Endothelial cell (in vitro differentiated cells): Measurements from ENCODE around the gene EXOC2. TPM values are rescaled to one million over a fixed set of nuclear protein-coding genes. Genes with fewer than 3 reads are reported as not detected.

Experiments used
- DNase-seq: peaks from one replicate; pipeline ENCODE4 v3.0.0; 2021; ENCODE audit warnings: low spot score
- H3K27ac Mint-ChIP-seq: one replicate; pipeline ENCODE4 v1.8.0; 2021; ENCODE audit warnings: mixed read lengths, inconsistent platforms; ENCODE audit not compliant: unreplicated experiment
- H3K27me3 Mint-ChIP-seq: one replicate; pipeline ENCODE4 v1.8.0; 2021; ENCODE audit warnings: mild to moderate bottlenecking, moderate library complexity, mixed read lengths, inconsistent platforms; ENCODE audit not compliant: unreplicated experiment
- H3K36me3 Mint-ChIP-seq: one replicate; pipeline ENCODE4 v1.8.0; 2021; ENCODE audit warnings: mild to moderate bottlenecking, low read depth, mixed read lengths, inconsistent platforms; ENCODE audit not compliant: unreplicated experiment
- H3K4me1 Mint-ChIP-seq: one replicate; pipeline ENCODE4 v1.8.0; 2021; ENCODE audit warnings: mild to moderate bottlenecking, mixed read lengths, inconsistent platforms; ENCODE audit not compliant: unreplicated experiment
- H3K4me3 Mint-ChIP-seq: one replicate; pipeline ENCODE4 v1.8.0; 2021; ENCODE audit warnings: mild to moderate bottlenecking, mixed read lengths, inconsistent platforms; ENCODE audit not compliant: unreplicated experiment
- H3K9me3 Mint-ChIP-seq: one replicate; pipeline ENCODE4 v1.8.0; 2021; ENCODE audit warnings: mixed read lengths, inconsistent platforms; ENCODE audit not compliant: unreplicated experiment
- total RNA-seq: library from RNA; stranded (reverse); fragmentation: NEBNext Ultra II Directional; extraction: Animal tissue kit (Norgen Biotek cat#: 25700); gene quantifications from one replicate; pipeline ENCODE4 v1.2.1, GENCODE V29; 2021; ENCODE audit not compliant: unreplicated experiment
- TF ChIP-seq, protein P1 (sequence below): fragments of 200-600 bp; sonication (generic); IDR thresholded peaks from one replicate; pipeline ENCODE4 v1.5.0; 2021; ENCODE audit warnings: antibody characterized with exemption; ENCODE audit not compliant: unreplicated experiment

Gene EXOC2
- total RNA-seq, 1 donor from 2014 or later: 34.6 TPM

DNA sequence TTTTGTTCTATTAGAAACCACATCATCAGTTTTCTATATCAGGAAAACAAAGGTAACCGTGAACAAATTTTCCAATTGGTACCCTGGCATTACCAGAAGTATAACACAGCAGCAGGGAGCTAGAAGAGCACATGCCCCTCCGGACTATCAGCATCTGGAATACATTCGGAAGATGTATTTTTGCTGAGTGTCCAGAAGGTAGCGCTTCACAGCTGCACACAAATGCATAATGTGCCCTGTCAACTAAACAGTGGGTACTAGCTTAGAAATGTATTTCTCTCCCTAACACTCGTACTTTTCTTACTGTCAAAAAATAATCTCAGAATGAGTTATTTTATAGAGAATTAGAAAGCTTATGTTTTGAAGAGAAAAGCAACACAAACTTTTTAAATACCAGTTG, 113.6 kb downstream of the EXOC2 start:
- Mint-ChIP-seq H3K9me3 (peaks cover 4% of the 10 kb centered on the region), H3K4me3 (no peak overlapping the region), H3K36me3 (peaks cover 7% of the 10 kb centered on the region), H3K27me3 (no peaks in the 10 kb centered on the region), H3K4me1 (peaks cover 16% of the 10 kb centered on the region), H3K27ac (no peak overlapping the region)
- DNase-seq: no peak
- TF ChIP-seq, protein P1, sequence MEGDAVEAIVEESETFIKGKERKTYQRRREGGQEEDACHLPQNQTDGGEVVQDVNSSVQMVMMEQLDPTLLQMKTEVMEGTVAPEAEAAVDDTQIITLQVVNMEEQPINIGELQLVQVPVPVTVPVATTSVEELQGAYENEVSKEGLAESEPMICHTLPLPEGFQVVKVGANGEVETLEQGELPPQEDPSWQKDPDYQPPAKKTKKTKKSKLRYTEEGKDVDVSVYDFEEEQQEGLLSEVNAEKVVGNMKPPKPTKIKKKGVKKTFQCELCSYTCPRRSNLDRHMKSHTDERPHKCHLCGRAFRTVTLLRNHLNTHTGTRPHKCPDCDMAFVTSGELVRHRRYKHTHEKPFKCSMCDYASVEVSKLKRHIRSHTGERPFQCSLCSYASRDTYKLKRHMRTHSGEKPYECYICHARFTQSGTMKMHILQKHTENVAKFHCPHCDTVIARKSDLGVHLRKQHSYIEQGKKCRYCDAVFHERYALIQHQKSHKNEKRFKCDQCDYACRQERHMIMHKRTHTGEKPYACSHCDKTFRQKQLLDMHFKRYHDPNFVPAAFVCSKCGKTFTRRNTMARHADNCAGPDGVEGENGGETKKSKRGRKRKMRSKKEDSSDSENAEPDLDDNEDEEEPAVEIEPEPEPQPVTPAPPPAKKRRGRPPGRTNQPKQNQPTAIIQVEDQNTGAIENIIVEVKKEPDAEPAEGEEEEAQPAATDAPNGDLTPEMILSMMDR: no peak

DNA sequence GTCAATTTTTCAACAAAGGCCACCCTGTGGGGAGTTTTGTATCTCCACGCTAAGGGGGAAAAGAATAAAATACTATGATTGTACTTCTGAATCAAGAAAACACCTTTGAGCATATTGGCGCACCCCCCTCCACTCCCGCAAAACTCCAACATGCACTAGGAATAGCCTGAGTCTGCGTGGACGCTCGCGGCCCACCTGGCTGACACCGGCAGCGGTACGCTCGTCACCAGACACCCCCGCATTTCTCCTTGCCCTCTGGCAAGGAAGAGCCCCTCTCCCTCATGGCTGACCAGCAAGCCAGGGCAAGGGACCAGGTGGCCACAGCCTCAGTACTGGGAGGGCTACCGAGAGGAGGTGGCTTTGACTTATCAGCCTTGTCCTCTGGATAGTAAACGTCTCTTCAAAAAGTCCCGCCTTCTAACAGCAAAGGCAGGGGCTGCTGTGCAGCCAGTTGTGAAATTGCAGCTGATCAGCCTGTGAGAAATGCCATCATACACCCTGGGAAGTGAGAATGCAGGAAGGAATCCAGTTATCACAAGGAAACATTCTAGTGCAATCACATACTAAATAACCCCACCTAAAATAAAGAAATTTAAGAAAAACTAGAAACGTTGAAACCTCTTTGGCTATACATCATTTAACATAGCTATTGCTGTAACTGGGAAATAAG, 120.2 kb downstream of the EXOC2 start:
- H3K4me3 Mint-ChIP-seq: no peak overlapping the region
- H3K27ac Mint-ChIP-seq: no peak overlapping the region
- no peaks in the 10 kb centered on the region for H3K27me3 Mint-ChIP-seq
- peaks cover 6% of the 10 kb centered on the region for H3K4me1 Mint-ChIP-seq
- peaks cover 19% of the 10 kb centered on the region for H3K36me3 Mint-ChIP-seq
- H3K9me3 Mint-ChIP-seq: peaks cover 4% of the 10 kb centered on the region
- no peak for DNase-seq
- TF ChIP-seq, protein P1: no peak

DNA sequence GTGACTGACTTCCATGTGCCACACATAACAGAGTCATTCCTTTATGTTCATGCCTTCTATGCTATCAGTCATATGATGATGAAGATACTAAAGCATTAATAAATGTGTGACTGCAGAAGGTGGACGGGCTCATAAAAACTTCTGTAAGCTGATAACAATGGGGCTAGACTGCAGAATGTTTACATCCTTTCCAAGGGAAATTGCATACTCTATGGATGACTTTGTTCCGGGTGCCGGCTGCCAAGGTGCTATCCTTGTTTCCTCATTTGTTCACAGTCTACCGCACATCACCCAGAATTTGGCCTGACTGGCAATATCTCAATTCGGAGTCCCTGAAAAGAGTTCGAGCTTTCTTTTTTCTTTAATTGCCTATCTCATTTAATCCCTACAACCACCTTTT, 121.0 kb downstream of the EXOC2 start:
- H3K27ac Mint-ChIP-seq: no peak overlapping the region
- H3K36me3 Mint-ChIP-seq: peaks cover 24% of the 10 kb centered on the region
- TF ChIP-seq, protein P1: no peak
- DNase-seq: no peak
- no peak overlapping the region for H3K4me3 Mint-ChIP-seq
- H3K4me1 Mint-ChIP-seq: peaks cover 7% of the 10 kb centered on the region
- H3K9me3 Mint-ChIP-seq: peaks cover 4% of the 10 kb centered on the region
- peaks cover 1% of the 10 kb centered on the region for H3K27me3 Mint-ChIP-seq

DNA sequence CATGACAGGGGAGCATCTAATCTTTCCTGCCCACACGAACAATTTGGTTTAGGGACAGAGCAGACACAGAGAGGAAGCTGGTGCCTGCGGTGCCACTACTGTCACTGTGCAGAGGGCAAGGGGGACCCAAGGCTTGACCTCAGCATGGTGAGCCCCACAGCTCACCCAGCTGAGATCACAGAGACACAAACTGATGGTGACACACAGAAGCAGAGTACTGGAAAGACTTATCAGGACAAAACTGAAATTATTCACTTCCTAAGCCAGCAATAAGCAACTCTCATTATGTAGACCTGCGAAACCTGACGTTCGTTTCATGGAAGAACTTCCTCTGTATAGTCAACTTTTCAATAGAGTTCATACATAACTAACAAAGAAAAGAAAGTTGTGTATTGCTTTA, 122.1 kb downstream of the EXOC2 start:
- no peak for DNase-seq
- Mint-ChIP-seq H3K4me3 (no peak overlapping the region), H3K36me3 (peaks cover 23% of the 10 kb centered on the region), H3K4me1 (peaks cover 7% of the 10 kb centered on the region), H3K9me3 (peaks cover 4% of the 10 kb centered on the region), H3K27me3 (peaks cover 6% of the 10 kb centered on the region), H3K27ac (no peak overlapping the region)
- TF ChIP-seq, protein P1: no peak

DNA sequence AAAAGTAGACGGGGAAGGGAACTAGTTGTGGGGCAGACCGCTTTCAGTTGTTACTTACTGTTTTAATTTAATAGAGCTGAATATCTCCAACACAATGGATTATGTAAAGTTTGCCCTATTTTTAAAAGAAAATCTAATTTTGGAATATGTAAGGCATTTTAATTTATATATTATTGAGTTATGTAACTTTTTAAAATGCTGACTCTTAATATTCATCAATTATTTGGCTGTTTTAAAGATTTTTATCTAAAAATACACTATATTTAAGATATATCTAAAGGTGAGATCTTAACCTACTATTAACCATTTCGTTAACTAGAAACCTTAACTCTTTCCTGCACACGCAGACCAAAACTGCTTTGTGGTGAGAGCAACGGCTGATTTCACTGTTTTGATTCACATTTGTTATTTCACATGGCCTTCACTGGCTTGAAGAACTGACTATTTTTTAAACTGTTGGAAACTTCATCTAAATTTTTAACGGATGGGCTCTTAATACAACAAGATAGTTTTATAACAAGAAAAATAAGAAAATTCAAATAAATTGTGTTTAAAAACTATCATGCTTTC, 123.9 kb downstream of the EXOC2 start:
- H3K27ac Mint-ChIP-seq: no peak overlapping the region
- H3K36me3 Mint-ChIP-seq: peaks cover 17% of the 10 kb centered on the region
- H3K4me1 Mint-ChIP-seq: peaks cover 7% of the 10 kb centered on the region
- no peak overlapping the region for H3K4me3 Mint-ChIP-seq
- no peaks in the 10 kb centered on the region for H3K9me3 Mint-ChIP-seq
- peaks cover 6% of the 10 kb centered on the region for H3K27me3 Mint-ChIP-seq
- TF ChIP-seq, protein P1: no peak
- DNase-seq: no peak
